A673 (cell line): Measurements from ENCODE around the gene SLC26A2.

Source experiments
- CTCF ChIP-seq: fragments of 300-800, 200-600 bp; sonication (generic); conservative IDR thresholded peaks from 2 replicates; pipeline ENCODE4 v1.5.1; 2017; ENCODE audit warnings: low read depth, mild to moderate bottlenecking, antibody characterized with exemption, low read length, moderate library complexity, mixed read lengths
- EZH2 ChIP-seq: fragments of 200-600 bp; sonication (generic); IDR thresholded peaks from 2 replicates; pipeline ENCODE4 v1.6.1; 2017; ENCODE audit warnings: borderline replicate concordance, low read depth, mild to moderate bottlenecking, mixed read lengths, antibody characterized with exemption, low read length; ENCODE audit not compliant: poor library complexity, severe bottlenecking

- TF ChIP-seq CTCF (no peak), EZH2 (no peak)
Observed at GRCh38 chr5:150020249-150020648, 59.7 kb downstream of the SLC26A2 start.
